ENCODE results near the gene PHLDA3.

The PHLDA3 gene

GRCh38 chr1:201470581-201470980 lies 1.6 kb upstream of the PHLDA3 start:
- TF ChIP-seq CTCF (IDR thresholded peaks at IDR 0.05) = no peak
- Histone ChIP-seq H3K9ac (no peak overlapping the region), H3K4me3 (ENCODE audit: low read depth, low read length) (no peak overlapping the region), H2AFZ (no peak overlapping the region), H3K9me3 (ENCODE audit: control insufficient read depth, low read length) (no peaks in the 10 kb centered on the region), H3K27me3 (ENCODE audit: control insufficient read depth, insufficient read depth, low read length) (no peaks in the 10 kb centered on the region), H3K79me2 (no peaks in the 10 kb centered on the region), H3K36me3 (ENCODE audit: control insufficient read depth, insufficient read depth, low read length) (no peaks in the 10 kb centered on the region), H3K4me2 (ENCODE audit: low read length) (no peak overlapping the region), H3K27ac (no peak overlapping the region), H3K4me1 (no peaks in the 10 kb centered on the region)

GRCh38 chr1:201469645-201470074 lies 672 bp upstream of the PHLDA3 start:
- H3K9ac ChIP-seq = no peak overlapping the region
- H3K4me3 ChIP-seq (ENCODE audit: low read depth, low read length) = peak overlapping the region; percentile 75
- H3K4me2 ChIP-seq (ENCODE audit: low read length) = peak overlapping the region; percentile 87
- no peak for TF ChIP-seq CTCF (IDR thresholded peaks at IDR 0.05)
- no peaks in the 10 kb centered on the region for H3K9me3 ChIP-seq (ENCODE audit: control insufficient read depth, low read length)
- H3K27me3 ChIP-seq (ENCODE audit: control insufficient read depth, insufficient read depth, low read length) = no peaks in the 10 kb centered on the region
- no peaks in the 10 kb centered on the region for H3K36me3 ChIP-seq (ENCODE audit: control insufficient read depth, insufficient read depth, low read length)
- H3K4me1 ChIP-seq = no peaks in the 10 kb centered on the region
- H3K27ac ChIP-seq = peak overlapping the region; percentile 90
- peak overlapping the region; percentile 82 for H2AFZ ChIP-seq
- no peaks in the 10 kb centered on the region for H3K79me2 ChIP-seq

GRCh38 chr1:201468501-201468843 lies 516 bp downstream of the PHLDA3 start:
- H2AFZ ChIP-seq = peak overlapping the region; percentile 82
- H3K79me2 ChIP-seq = no peaks in the 10 kb centered on the region
- peak overlapping the region; percentile 84 for H3K9ac ChIP-seq
- peak overlapping the region; percentile 75 for H3K4me3 ChIP-seq (ENCODE audit: low read depth, low read length)
- no peaks in the 10 kb centered on the region for H3K27me3 ChIP-seq (ENCODE audit: control insufficient read depth, insufficient read depth, low read length)
- H3K4me1 ChIP-seq = no peaks in the 10 kb centered on the region
- H3K36me3 ChIP-seq (ENCODE audit: control insufficient read depth, insufficient read depth, low read length) = no peaks in the 10 kb centered on the region
- no peaks in the 10 kb centered on the region for H3K9me3 ChIP-seq (ENCODE audit: control insufficient read depth, low read length)
- peak overlapping the region; percentile 90 for H3K27ac ChIP-seq
- no peak for TF ChIP-seq CTCF (IDR thresholded peaks at IDR 0.05)
- peak overlapping the region; percentile 87 for H3K4me2 ChIP-seq (ENCODE audit: low read length)

GRCh38 chr1:201466492-201466891 lies 2.5 kb downstream of the PHLDA3 start:
- Histone ChIP-seq H3K4me1 (no peaks in the 10 kb centered on the region), H3K27ac (no peak overlapping the region), H3K27me3 (ENCODE audit: control insufficient read depth, insufficient read depth, low read length) (no peaks in the 10 kb centered on the region), H3K4me3 (ENCODE audit: low read depth, low read length) (no peak overlapping the region), H3K4me2 (ENCODE audit: low read length) (no peak overlapping the region), H3K36me3 (ENCODE audit: control insufficient read depth, insufficient read depth, low read length) (no peaks in the 10 kb centered on the region), H3K9me3 (ENCODE audit: control insufficient read depth, low read length) (no peaks in the 10 kb centered on the region), H3K9ac (no peak overlapping the region), H3K79me2 (no peaks in the 10 kb centered on the region), H2AFZ (no peak overlapping the region)
- TF ChIP-seq CTCF (IDR thresholded peaks at IDR 0.05) = no peak

- Histone ChIP-seq H3K36me3 (ENCODE audit: control insufficient read depth, insufficient read depth, low read length) (no peaks in the 10 kb centered on the region), H3K4me3 (ENCODE audit: low read depth, low read length) (no peak overlapping the region), H3K79me2 (no peaks in the 10 kb centered on the region), H3K4me1 (no peaks in the 10 kb centered on the region), H3K4me2 (ENCODE audit: low read length) (no peak overlapping the region), H3K27ac (no peak overlapping the region), H3K9me3 (ENCODE audit: control insufficient read depth, low read length) (no peaks in the 10 kb centered on the region), H2AFZ (no peak overlapping the region), H3K9ac (no peak overlapping the region), H3K27me3 (ENCODE audit: control insufficient read depth, insufficient read depth, low read length) (no peaks in the 10 kb centered on the region)
- TF ChIP-seq CTCF (IDR thresholded peaks at IDR 0.05) = no peak
Observed at GRCh38 chr1:201465698-201466290, 3.2 kb downstream of the PHLDA3 start.
